ENCODE measurements around the gene DNER.

Gene DNER

DNA sequence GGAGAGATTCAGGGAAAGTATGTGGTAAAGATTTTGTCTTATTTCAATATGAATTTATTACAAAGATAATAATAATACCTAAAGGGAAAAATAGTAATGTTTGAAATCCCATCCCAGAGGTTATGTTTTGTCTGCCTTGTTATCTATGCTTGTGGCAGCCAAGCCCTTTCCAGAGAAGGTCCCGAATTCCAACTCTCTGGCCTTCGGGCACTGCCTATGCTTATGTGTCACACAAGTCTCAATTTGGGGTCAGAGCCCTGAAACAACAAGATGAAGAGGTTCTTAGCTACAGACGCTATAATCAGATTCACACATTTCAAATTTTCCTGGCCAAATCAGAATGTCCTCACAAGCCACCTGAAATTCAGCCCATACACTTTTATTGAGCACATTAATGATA, 59.9 kb downstream of the DNER start:
- Histone ChIP-seq H3K9me3 (no peaks in the 10 kb centered on the region), H3K27me3 (no peaks in the 10 kb centered on the region; the same call in 1 of the 2 replicates), H3K4me3 (ENCODE audit: low read depth, low read length) (no peak overlapping the region), H3K36me3 (no peaks in the 10 kb centered on the region), H3K4me1 (no peaks in the 10 kb centered on the region)
- TF ChIP-seq CTCF (IDR thresholded peaks at IDR 0.05; ENCODE audit: low read depth, low read length), result no peak
- DNase-seq, result no peak

- Histone ChIP-seq H3K27me3 (no peaks in the 10 kb centered on the region; the same call in 1 of the 2 replicates), H3K9me3 (no peaks in the 10 kb centered on the region), H3K4me3 (ENCODE audit: low read depth, low read length) (no peak overlapping the region), H3K36me3 (no peaks in the 10 kb centered on the region), H3K4me1 (no peaks in the 10 kb centered on the region)
- DNase-seq, result no peak
- TF ChIP-seq CTCF (IDR thresholded peaks at IDR 0.05; ENCODE audit: low read depth, low read length), result no peak
Observed at GRCh38 chr2:229653531-229653930, 60.8 kb downstream of the DNER start.

GRCh38 chr2:229652796-229653195, 61.6 kb downstream of the DNER start:
- H3K4me1 ChIP-seq, result no peaks in the 10 kb centered on the region
- H3K27me3 ChIP-seq, result no peaks in the 10 kb centered on the region; the same call in 1 of the 2 replicates
- no peaks in the 10 kb centered on the region for H3K36me3 ChIP-seq
- DNase-seq, result no peak
- H3K9me3 ChIP-seq, result no peaks in the 10 kb centered on the region
- no peak for TF ChIP-seq CTCF (IDR thresholded peaks at IDR 0.05; ENCODE audit: low read depth, low read length)
- H3K4me3 ChIP-seq (ENCODE audit: low read depth, low read length), result no peak overlapping the region

GRCh38 chr2:229650901-229651300, 63.5 kb downstream of the DNER start:
- Histone ChIP-seq H3K27me3 (no peaks in the 10 kb centered on the region; the same call in 1 of the 2 replicates), H3K36me3 (no peaks in the 10 kb centered on the region), H3K4me1 (no peaks in the 10 kb centered on the region), H3K9me3 (no peaks in the 10 kb centered on the region), H3K4me3 (ENCODE audit: low read depth, low read length) (no peak overlapping the region)
- no peak for TF ChIP-seq CTCF (IDR thresholded peaks at IDR 0.05; ENCODE audit: low read depth, low read length)
- DNase-seq, result no peak

DNA sequence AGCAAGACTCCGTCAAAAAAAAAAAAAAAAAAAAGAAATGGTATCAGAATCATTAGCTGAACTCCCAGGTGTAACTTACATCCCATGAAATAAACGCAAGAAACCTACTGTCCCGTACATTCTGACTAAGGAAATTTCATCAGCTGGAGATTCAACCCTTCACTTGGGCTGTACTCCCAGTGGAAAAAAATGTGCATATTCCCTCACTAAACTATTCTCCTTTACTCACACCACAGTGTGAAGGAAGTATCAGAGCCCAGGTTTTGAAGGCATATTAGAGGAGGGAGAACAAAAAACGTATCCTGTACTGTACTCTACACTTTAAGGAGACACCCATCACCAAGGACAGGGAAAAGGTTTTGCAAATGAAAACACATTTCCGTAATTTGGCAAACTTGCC, 64.3 kb downstream of the DNER start:
- H3K27me3 ChIP-seq, result no peaks in the 10 kb centered on the region; the same call in 1 of the 2 replicates
- no peak overlapping the region for H3K4me3 ChIP-seq (ENCODE audit: low read depth, low read length)
- H3K36me3 ChIP-seq, result no peaks in the 10 kb centered on the region
- no peaks in the 10 kb centered on the region for H3K9me3 ChIP-seq
- no peak for TF ChIP-seq CTCF (IDR thresholded peaks at IDR 0.05; ENCODE audit: low read depth, low read length)
- DNase-seq, result no peak
- no peaks in the 10 kb centered on the region for H3K4me1 ChIP-seq

DNA sequence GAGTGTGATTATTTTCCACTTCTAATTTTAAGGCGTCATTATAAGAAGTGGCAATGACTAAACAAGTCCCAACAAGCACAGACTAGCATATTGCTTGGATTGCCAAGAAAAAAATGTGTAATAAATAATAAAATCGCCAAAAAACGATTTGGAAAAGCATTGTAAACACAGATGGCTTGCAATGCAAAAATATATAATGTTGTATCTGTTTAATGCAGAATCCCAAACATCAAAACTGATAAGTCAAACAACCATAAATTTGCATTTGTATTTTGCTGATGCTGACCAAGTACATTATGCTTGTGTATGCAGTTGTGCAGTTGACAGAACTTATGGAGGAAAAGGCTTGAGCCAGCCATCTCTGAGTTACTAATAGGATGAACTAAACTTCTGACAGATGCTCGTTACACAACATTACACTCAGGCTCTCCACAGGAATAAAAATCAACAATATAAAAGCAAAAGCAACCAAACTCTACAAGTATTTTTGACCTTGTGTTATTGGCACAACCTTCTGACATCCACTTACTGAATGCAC, 68.1 kb downstream of the DNER start:
- Histone ChIP-seq H3K27me3 (no peaks in the 10 kb centered on the region), H3K4me1 (no peaks in the 10 kb centered on the region), H3K4me3 (ENCODE audit: low read depth, low read length) (no peak overlapping the region), H3K9me3 (no peaks in the 10 kb centered on the region), H3K36me3 (no peaks in the 10 kb centered on the region)
- no peak for TF ChIP-seq CTCF (IDR thresholded peaks at IDR 0.05; ENCODE audit: low read depth, low read length)
- DNase-seq, result no peak
